K562 (cell line): ENCODE measurements around the gene MBL2. TPM values are rescaled to one million over a fixed set of nuclear protein-coding genes. Genes with fewer than 3 reads are reported as not detected.
A peak's percentile ranks its signal among the peaks of the same experiment; 100 is the strongest.

Experiments
- CHD7 ChIP-seq: fragments of 200-600 bp; sonication (generic); IDR thresholded peaks from one replicate; pipeline ENCODE4 v1.6.1; 2012; ENCODE audit warnings: mild to moderate bottlenecking, low read depth, low read length, inconsistent platforms
- CTCF ChIP-seq, 3 experiments: IDR thresholded peaks in 2 of 3; conservative IDR thresholded peaks in 1 of 3; 2 replicates each; pipeline ENCODE4 v1.5.1; 2011 to 2012; ENCODE audit warnings: low read length in 3 of 3, mild to moderate bottlenecking in 3 of 3, control low read depth in 2 of 3, improper control_type of control experiment in 1 of 3, inconsistent platforms in 1 of 3, low read depth in 1 of 3, mixed read lengths in 1 of 3, moderate library complexity in 1 of 3; ENCODE audit not compliant: insufficient read depth in 2 of 3
- PHTF2 ChIP-seq: fragments of 250-450 bp; sonication (Bioruptor Pico); IDR thresholded peaks from 2 replicates; pipeline ENCODE4 v1.5.0; 2021; ENCODE audit warnings: mild to moderate bottlenecking
- polyA plus RNA-seq, 8 experiments: library from polyadenylated mRNA; depleted of rRNA in 4 of 8; stranded (reverse) in 5 of 8; unstranded in 3 of 8; fragments of >200 nt; fragmentation: Nextera tagmentation in 2 of 8; fragmentation: Illumina TruSeq in 1 of 8; extraction: Ambion mirVana in 2 of 8; extraction: Trizol in 1 of 8; gene quantifications; 2 replicates each; pipeline versions ENCODE4 v1.2.1 to v1.2.3, GENCODE V29; 2011 to 2014; ENCODE audit warnings: inconsistent platforms in 1 of 8, missing spikeins in 1 of 8
- total RNA-seq, 7 experiments: library from RNA; depleted of rRNA in 6 of 7; stranded (reverse); fragments of >200 nt in 6 of 7; fragmentation: Illumina TruSeq in 2 of 7; extraction: Trizol in 2 of 7; gene quantifications; 2 replicates each; pipeline versions ENCODE4 v1.2.1 to v1.2.3, GENCODE V29; 2011 to 2021; ENCODE audit warnings: low replicate concordance in 1 of 7

The MBL2 gene
- total and polyA plus RNA-seq, 9 of the 15 experiments (the other 6 are each of a cell fraction or from before 2014, with no cell fraction given), result not detected

- TF ChIP-seq CHD7, result no peak
- no peak for TF ChIP-seq PHTF2 (CRISPR knock-in tag)
- peak; percentile 19 to 53 (median 31); a peak in 4 of 6 replicates for TF ChIP-seq CTCF (IDR thresholded peaks at IDR 0.05 in 2 of 3, conservative IDR thresholded peaks at IDR 0.05 in 1 of 3; ENCODE audit: insufficient read depth in 2 of 3, low read depth in 1 of 3, low read length in 3 of 3)
Observed at GRCh38 chr10:52778511-52779392, 6.2 kb upstream of the MBL2 start (continued).
